IMR-90 (cell line): ENCODE results near the gene CACUL1. TPM values are rescaled to one million over a fixed set of nuclear protein-coding genes. Genes with fewer than 3 reads are reported as not detected.

Experiments
- ATAC-seq: fragments of 200-7000 bp; cut with Tn5 transposase; 2 replicates; pipeline ENCODE4 v1.9.1; 2020; ENCODE audit warnings: low read depth, mild to moderate bottlenecking, moderate library complexity
- BruUV-seq: library from RNA; stranded (reverse); fragments of 400-500 nt; replicated peaks from 2 replicates; lab custom pipeline; 2021; lab: Mats Ljungman, UMichigan
- CTCF ChIA-PET: fragments of 300-600 bp; formaldehyde crosslinking; extraction: SDS; loops from one replicate; lab custom pipeline; 2021; ENCODE audit warnings: antibody characterized with exemption; lab: Yijun Ruan, JAX
- POLR2A ChIA-PET: fragments of 300-600 bp; sonication (Branson Sonifier 250); formaldehyde crosslinking; loops from one replicate; lab custom pipeline; 2022; ENCODE audit warnings: antibody characterized with exemption; ENCODE audit not compliant: unreplicated experiment; lab: Charles Lee
- DNase-seq: peaks from one replicate; pipeline ENCODE4 v3.0.0; 2013
- H2AFZ ChIP-seq: replicated peaks from 2 replicates; pipeline ENCODE3; 2013; ENCODE audit warnings: low read length, mild to moderate bottlenecking; ENCODE audit not compliant: poor library complexity
- H2AK5ac ChIP-seq: 2 replicates; pipeline ENCODE4 v1.6.1; 2013; ENCODE audit warnings: low read depth, low read length, inconsistent platforms
- H2AK9ac ChIP-seq: replicated peaks from 2 replicates; pipeline ENCODE3; 2013; ENCODE audit warnings: mild to moderate bottlenecking, low read depth, low read length, moderate library complexity; ENCODE audit not compliant: poor library complexity
- H2BK120ac ChIP-seq: 2 replicates; pipeline ENCODE4 v1.6.1; 2013; ENCODE audit warnings: low read depth, low read length, inconsistent platforms
- H2BK15ac ChIP-seq: 3 replicates; pipeline ENCODE4 v1.6.1; 2013; ENCODE audit warnings: low read depth, low read length, inconsistent platforms
- H2BK20ac ChIP-seq: 2 replicates; pipeline ENCODE4 v1.6.1; 2013; ENCODE audit warnings: low read depth, mild to moderate bottlenecking, inconsistent platforms, low read length, moderate library complexity
- H2BK5ac ChIP-seq: 2 replicates; pipeline ENCODE4 v1.6.1; 2013; ENCODE audit warnings: mild to moderate bottlenecking, low read depth, low read length, inconsistent platforms; ENCODE audit not compliant: poor library complexity, severe bottlenecking
- H3K14ac ChIP-seq: replicated peaks from 2 replicates; pipeline ENCODE4 v1.6.1; 2013; ENCODE audit warnings: low read depth, low read length, inconsistent platforms
- H3K18ac ChIP-seq: 2 replicates; pipeline ENCODE4 v1.6.1; 2013; ENCODE audit warnings: low read depth, low read length, control low read depth
- H3K23ac ChIP-seq: 2 replicates; pipeline ENCODE4 v1.6.1; 2013; ENCODE audit warnings: low read depth, low read length, inconsistent platforms
- H3K27ac ChIP-seq: 2 replicates; pipeline ENCODE4 v1.5.1; 2013; ENCODE audit warnings: mild to moderate bottlenecking, control low read depth, low read length; ENCODE audit not compliant: insufficient read depth
- H3K27me3 ChIP-seq: 2 replicates; pipeline ENCODE4 v1.6.1; 2013; ENCODE audit warnings: low read length; ENCODE audit not compliant: control insufficient read depth, insufficient read depth
- H3K36me3 ChIP-seq: 2 replicates; pipeline ENCODE4 v1.6.1; 2013; ENCODE audit warnings: low read length, mixed read lengths; ENCODE audit not compliant: control insufficient read depth, insufficient read depth
- H3K4ac ChIP-seq: 2 replicates; pipeline ENCODE4 v1.6.1; 2013; ENCODE audit warnings: low read depth, low read length, inconsistent platforms
- H3K4me1 ChIP-seq: 2 replicates; pipeline ENCODE4 v1.6.1; 2013; ENCODE audit warnings: low read length, mixed read lengths; ENCODE audit not compliant: control insufficient read depth, insufficient read depth
- H3K4me2 ChIP-seq: 2 replicates; pipeline ENCODE4 v1.6.1; 2013; ENCODE audit warnings: low read depth, mild to moderate bottlenecking, control low read depth, low read length, moderate library complexity
- H3K4me3 ChIP-seq: 2 replicates; pipeline ENCODE4 v1.5.1; 2013; ENCODE audit warnings: low read depth, mild to moderate bottlenecking, control low read depth, low read length, moderate library complexity; ENCODE audit not compliant: insufficient read depth
- H3K56ac ChIP-seq: 2 replicates; pipeline ENCODE4 v1.6.1; 2013; ENCODE audit warnings: low read length, inconsistent platforms; ENCODE audit not compliant: insufficient read depth; ENCODE audit errors: extremely low read depth
- H3K79me1 ChIP-seq, 2 experiments: 2 replicates each; pipeline ENCODE4 v1.6.1; 2013; ENCODE audit warnings: low read length in 2 of 2, inconsistent platforms in 1 of 2, low read depth in 1 of 2
- H3K9ac ChIP-seq: 2 replicates; pipeline ENCODE4 v1.6.1; 2013; ENCODE audit warnings: low read depth, low read length, control low read depth
- H3K9me1 ChIP-seq: 2 replicates; pipeline ENCODE4 v1.6.1; 2013; ENCODE audit warnings: low read length, inconsistent platforms; ENCODE audit not compliant: insufficient read depth
- H3K9me3 ChIP-seq: 2 replicates; pipeline ENCODE4 v1.6.1; 2013; ENCODE audit warnings: low read length; ENCODE audit not compliant: control insufficient read depth, insufficient read depth
- H4K20me1 ChIP-seq: 2 replicates; pipeline ENCODE4 v1.6.1; 2013; ENCODE audit warnings: low read length, inconsistent platforms; ENCODE audit not compliant: insufficient read depth
- H4K5ac ChIP-seq: 2 replicates; pipeline ENCODE4 v1.6.1; 2013; ENCODE audit warnings: mild to moderate bottlenecking, low read depth, low read length, control low read depth
- H4K8ac ChIP-seq, 2 experiments: 2 replicates each; pipeline ENCODE4 v1.6.1; 2013; ENCODE audit warnings: low read depth in 2 of 2, low read length in 2 of 2, control low read depth in 1 of 2, inconsistent platforms in 1 of 2
- H4K91ac ChIP-seq: 2 replicates; pipeline ENCODE4 v1.6.1; 2013; ENCODE audit warnings: low read depth, low read length, inconsistent platforms; ENCODE audit not compliant: insufficient read depth
- BHLHE40 ChIP-seq: fragments of 150-350 bp; IDR thresholded peaks from 2 replicates; pipeline ENCODE4 v1.6.1; 2016; ENCODE audit warnings: mild to moderate bottlenecking, low read depth, low read length
- CEBPB ChIP-seq: IDR thresholded peaks from 2 replicates; pipeline ENCODE4 v1.6.1; 2012; ENCODE audit warnings: low read depth, low read length, improper control_type of control experiment
- CHD1 ChIP-seq: IDR thresholded peaks from 2 replicates; pipeline ENCODE4 v1.6.1; 2012; ENCODE audit warnings: low read depth, low read length, improper control_type of control experiment
- FOS ChIP-seq: fragments of 150-350 bp; IDR thresholded peaks from 2 replicates; pipeline ENCODE4 v1.6.1; 2016; ENCODE audit warnings: low read depth, low read length
- MAZ ChIP-seq: IDR thresholded peaks from 2 replicates; pipeline ENCODE4 v1.6.1; 2012; ENCODE audit warnings: low read depth, mild to moderate bottlenecking, low read length, improper control_type of control experiment, moderate library complexity, borderline replicate concordance
- NFE2L2 ChIP-seq: fragments of 150-350 bp; IDR thresholded peaks from 2 replicates; pipeline ENCODE4 v1.6.1; 2016; ENCODE audit warnings: low read depth, mild to moderate bottlenecking, low read length
- POLR2A ChIP-seq: IDR thresholded peaks from 2 replicates; pipeline ENCODE4 v1.6.1; 2012; ENCODE audit warnings: mild to moderate bottlenecking, low read depth, low read length
- RAD21 ChIP-seq: IDR thresholded peaks from 2 replicates; pipeline ENCODE4 v1.6.1; 2012; ENCODE audit warnings: low read length, improper control_type of control experiment
- RCOR1 ChIP-seq: IDR thresholded peaks from 2 replicates; pipeline ENCODE4 v1.6.1; 2012; ENCODE audit warnings: mild to moderate bottlenecking, low read length, improper control_type of control experiment; ENCODE audit not compliant: insufficient replicate concordance
- RFX5 ChIP-seq: IDR thresholded peaks from 2 replicates; pipeline ENCODE4 v1.8.0; 2012; ENCODE audit warnings: low read depth, mild to moderate bottlenecking, low read length, moderate library complexity
- SMC3 ChIP-seq: fragments of 150-350 bp; IDR thresholded peaks from 2 replicates; pipeline ENCODE4 v1.6.1; 2016; ENCODE audit warnings: low read depth, mild to moderate bottlenecking, antibody characterized with exemption, low read length, moderate library complexity
- whole genome bisulfite sequencing, 2 experiments: methylation state at CpG; one replicate each; pipeline versions ENCODE4 v1.1.5 to v1.1.7; 2013; ENCODE audit warnings: missing lambda C conversion rate in 2 of 2; ENCODE audit not compliant: insufficient read length in 1 of 2; ENCODE audit errors: extremely low coverage in 2 of 2; 5-methylcytosine and 5-hydroxymethylcytosine counted together
- dilution Hi-C: fragments of 300-500 bp; cut with HindIII; formaldehyde crosslinking; loops from one replicate; pipeline ENCODE4 v1.14.3; 2018; ENCODE audit warnings: low sequenced_read_pairs; ENCODE audit not compliant: unreplicated experiment
- in situ Hi-C: fragments of 300-500 bp; cut with MboI; formaldehyde crosslinking; loops from 3 replicates; pipeline ENCODE4 v1.14.3; 2019; ENCODE audit warnings: low sequenced_read_pairs, inconsistent platforms, mixed read lengths
- intact Hi-C: fragments of 100-400 bp; cut with micrococcal nuclease; formaldehyde crosslinking; loops from 2 replicates; pipeline ENCODE4 v1.10.0; 2022
- polyA plus RNA-seq, 3 experiments: library from polyadenylated mRNA; depleted of rRNA; stranded (reverse); fragments of >200 nt; gene quantifications; 2 replicates each; pipeline ENCODE4 v1.2.3, GENCODE V29; 2012; ENCODE audit warnings: low replicate concordance in 1 of 3
- total RNA-seq: library from RNA; depleted of rRNA; stranded (reverse); fragments of >200 nt; gene quantifications from 2 replicates; pipeline ENCODE4 v1.2.3, GENCODE V29; 2012
- TF ChIP-seq, protein P1 (sequence below): fragments of 150-350 bp; IDR thresholded peaks from 2 replicates; pipeline ENCODE4 v1.6.1; 2017; ENCODE audit warnings: mild to moderate bottlenecking, antibody characterized with exemption, low read length, low read depth
- TF ChIP-seq, protein P2 (sequence below): fragments of 150-350 bp; IDR thresholded peaks from 2 replicates; pipeline ENCODE4 v1.6.1; 2016; ENCODE audit warnings: low read depth, mild to moderate bottlenecking, low read length, moderate library complexity, borderline replicate concordance

The CACUL1 gene
- total and polyA plus RNA-seq, 2 of the 4 experiments (the other 2 are of a cell fraction) = 5.3 to 23.5 TPM

DNA sequence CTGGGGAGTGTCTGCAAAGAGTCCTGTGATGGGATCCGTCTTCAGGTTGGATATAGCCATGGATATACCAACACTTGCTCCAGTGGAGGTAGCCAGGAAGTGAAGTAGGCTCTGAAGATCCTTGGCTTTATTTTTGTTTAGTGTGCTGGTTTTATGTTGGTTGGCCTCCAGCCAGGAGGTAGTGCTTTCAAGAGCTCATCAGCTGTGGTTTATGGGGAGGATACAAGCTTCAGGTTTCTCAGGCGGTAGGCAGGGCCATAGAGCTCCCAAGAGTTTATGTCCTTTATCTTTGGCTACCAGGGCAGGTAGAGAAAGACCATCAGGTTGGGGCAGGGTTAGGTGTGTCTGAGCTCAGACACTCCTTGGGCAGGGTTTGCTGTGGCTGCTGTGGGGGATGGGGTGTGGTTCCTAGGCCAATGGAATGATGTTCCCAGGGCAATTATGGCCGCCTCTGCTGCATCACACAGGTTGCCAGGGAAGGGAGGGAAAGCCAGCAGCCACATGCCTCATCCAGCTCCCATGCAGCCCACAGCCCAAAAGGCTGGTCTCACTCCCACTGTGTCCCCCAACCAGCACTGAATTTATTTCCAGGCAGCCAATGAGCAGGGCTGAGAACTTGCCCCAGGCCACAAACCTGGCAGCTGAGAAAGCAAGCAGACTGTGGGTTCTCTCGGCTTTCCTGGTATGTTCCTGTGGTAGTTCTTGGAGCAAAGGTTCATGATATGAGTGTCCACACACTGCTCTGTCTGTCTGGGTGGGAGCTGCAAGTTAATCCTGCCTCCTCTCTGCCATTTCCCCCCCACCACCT is 92.3 kb downstream of the CACUL1 start:
- BruUV-seq = no TSS peak
- no peak overlapping the region for H3K4me3 ChIP-seq
- CTCF ChIA-PET = interaction anchor here (0.6 kb wide), 1 partner anchor 45 kb away, joined by 3 read pairs; no protein-coding TSS in a partner anchor

More for the DNA sequence above, 92.3 kb downstream of the CACUL1 start:
- no peak overlapping the region for H4K91ac ChIP-seq
- H2AFZ ChIP-seq = no peak overlapping the region
- no peak overlapping the region for H2BK20ac ChIP-seq
- no peak overlapping the region for H3K27ac ChIP-seq
- no peak overlapping the region for H3K4ac ChIP-seq
- in situ Hi-C loops = no loop called here
- H3K36me3 ChIP-seq = no peaks in the 10 kb centered on the region
- H3K9me3 ChIP-seq = no peaks in the 10 kb centered on the region
- no peak overlapping the region for H2BK15ac ChIP-seq
- H3K27me3 ChIP-seq = peaks cover 8% of the 10 kb centered on the region
- H3K56ac ChIP-seq = no peak overlapping the region
- no peak overlapping the region for H3K4me2 ChIP-seq
- no peak overlapping the region for H4K5ac ChIP-seq
- no peaks in the 10 kb centered on the region for H3K79me1 ChIP-seq
- intact Hi-C loops = no loop called here
- no peak overlapping the region for H2BK5ac ChIP-seq
- no peak overlapping the region for H2AK5ac ChIP-seq
- H2AK9ac ChIP-seq = no peak overlapping the region
- H3K18ac ChIP-seq = no peak overlapping the region
- TF ChIP-seq RAD21 = no peak
- no peak for TF ChIP-seq CHD1
- no peak for TF ChIP-seq RCOR1
- no peak for TF ChIP-seq SMC3
- TF ChIP-seq MAZ = no peak
- no peak for TF ChIP-seq NFE2L2
- TF ChIP-seq CEBPB = no peak
- TF ChIP-seq, protein P1, sequence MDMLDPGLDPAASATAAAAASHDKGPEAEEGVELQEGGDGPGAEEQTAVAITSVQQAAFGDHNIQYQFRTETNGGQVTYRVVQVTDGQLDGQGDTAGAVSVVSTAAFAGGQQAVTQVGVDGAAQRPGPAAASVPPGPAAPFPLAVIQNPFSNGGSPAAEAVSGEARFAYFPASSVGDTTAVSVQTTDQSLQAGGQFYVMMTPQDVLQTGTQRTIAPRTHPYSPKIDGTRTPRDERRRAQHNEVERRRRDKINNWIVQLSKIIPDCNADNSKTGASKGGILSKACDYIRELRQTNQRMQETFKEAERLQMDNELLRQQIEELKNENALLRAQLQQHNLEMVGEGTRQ = no peak
- TF ChIP-seq RFX5 = no peak
- TF ChIP-seq, protein P2, sequence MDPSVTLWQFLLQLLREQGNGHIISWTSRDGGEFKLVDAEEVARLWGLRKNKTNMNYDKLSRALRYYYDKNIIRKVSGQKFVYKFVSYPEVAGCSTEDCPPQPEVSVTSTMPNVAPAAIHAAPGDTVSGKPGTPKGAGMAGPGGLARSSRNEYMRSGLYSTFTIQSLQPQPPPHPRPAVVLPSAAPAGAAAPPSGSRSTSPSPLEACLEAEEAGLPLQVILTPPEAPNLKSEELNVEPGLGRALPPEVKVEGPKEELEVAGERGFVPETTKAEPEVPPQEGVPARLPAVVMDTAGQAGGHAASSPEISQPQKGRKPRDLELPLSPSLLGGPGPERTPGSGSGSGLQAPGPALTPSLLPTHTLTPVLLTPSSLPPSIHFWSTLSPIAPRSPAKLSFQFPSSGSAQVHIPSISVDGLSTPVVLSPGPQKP = no peak
- TF ChIP-seq BHLHE40 = no peak
- TF ChIP-seq POLR2A = no peak
- no peak for TF ChIP-seq FOS
- DNase-seq = no peak
- H3K14ac ChIP-seq = no peak overlapping the region
- H2BK120ac ChIP-seq = no peak overlapping the region
- no peaks in the 10 kb centered on the region for H3K9me1 ChIP-seq
- no CpG with 5 or more reads among the region's 4 CpGs for WGBS, 2 experiments
- no peak for ATAC-seq
- H4K8ac ChIP-seq = no peak overlapping the region
- H3K9ac ChIP-seq = no peak overlapping the region
- H3K23ac ChIP-seq = no peak overlapping the region
- H3K4me1 ChIP-seq = no peaks in the 10 kb centered on the region
- H4K20me1 ChIP-seq = no peaks in the 10 kb centered on the region
- POLR2A ChIA-PET = no interaction called here
- dilution Hi-C loops = no loop called here
